IMR-90 (cell line): Measurements from ENCODE around the gene RSPH9. TPM values are rescaled to one million over a fixed set of nuclear protein-coding genes. Genes with fewer than 3 reads are reported as not detected.

ENCODE experiments used
- ATAC-seq: fragments of 200-7000 bp; cut with Tn5 transposase; 2 replicates; pipeline ENCODE4 v1.9.1; 2020; ENCODE audit warnings: low read depth, mild to moderate bottlenecking, moderate library complexity
- BruUV-seq: library from RNA; stranded (reverse); fragments of 400-500 nt; replicated peaks from 2 replicates; lab custom pipeline; 2021; lab: Mats Ljungman, UMichigan
- CTCF ChIA-PET: fragments of 300-600 bp; formaldehyde crosslinking; extraction: SDS; loops from one replicate; lab custom pipeline; 2021; ENCODE audit warnings: antibody characterized with exemption; lab: Yijun Ruan, JAX
- POLR2A ChIA-PET: fragments of 300-600 bp; sonication (Branson Sonifier 250); formaldehyde crosslinking; loops from one replicate; lab custom pipeline; 2022; ENCODE audit warnings: antibody characterized with exemption; ENCODE audit not compliant: unreplicated experiment; lab: Charles Lee
- DNase-seq: peaks from one replicate; pipeline ENCODE4 v3.0.0; 2013
- H2AFZ ChIP-seq: replicated peaks from 2 replicates; pipeline ENCODE3; 2013; ENCODE audit warnings: low read length, mild to moderate bottlenecking; ENCODE audit not compliant: poor library complexity
- H2AK5ac ChIP-seq: 2 replicates; pipeline ENCODE4 v1.6.1; 2013; ENCODE audit warnings: low read depth, low read length, inconsistent platforms
- H2AK9ac ChIP-seq: replicated peaks from 2 replicates; pipeline ENCODE3; 2013; ENCODE audit warnings: mild to moderate bottlenecking, low read depth, low read length, moderate library complexity; ENCODE audit not compliant: poor library complexity
- H2BK120ac ChIP-seq: 2 replicates; pipeline ENCODE4 v1.6.1; 2013; ENCODE audit warnings: low read depth, low read length, inconsistent platforms
- H2BK15ac ChIP-seq: 3 replicates; pipeline ENCODE4 v1.6.1; 2013; ENCODE audit warnings: low read depth, low read length, inconsistent platforms
- H2BK20ac ChIP-seq: 2 replicates; pipeline ENCODE4 v1.6.1; 2013; ENCODE audit warnings: low read depth, mild to moderate bottlenecking, inconsistent platforms, low read length, moderate library complexity
- H2BK5ac ChIP-seq: 2 replicates; pipeline ENCODE4 v1.6.1; 2013; ENCODE audit warnings: mild to moderate bottlenecking, low read depth, low read length, inconsistent platforms; ENCODE audit not compliant: poor library complexity, severe bottlenecking
- H3K14ac ChIP-seq: replicated peaks from 2 replicates; pipeline ENCODE4 v1.6.1; 2013; ENCODE audit warnings: low read depth, low read length, inconsistent platforms
- H3K18ac ChIP-seq: 2 replicates; pipeline ENCODE4 v1.6.1; 2013; ENCODE audit warnings: low read depth, low read length, control low read depth
- H3K23ac ChIP-seq: 2 replicates; pipeline ENCODE4 v1.6.1; 2013; ENCODE audit warnings: low read depth, low read length, inconsistent platforms
- H3K27ac ChIP-seq: 2 replicates; pipeline ENCODE4 v1.5.1; 2013; ENCODE audit warnings: mild to moderate bottlenecking, control low read depth, low read length; ENCODE audit not compliant: insufficient read depth
- H3K27me3 ChIP-seq: 2 replicates; pipeline ENCODE4 v1.6.1; 2013; ENCODE audit warnings: low read length; ENCODE audit not compliant: control insufficient read depth, insufficient read depth
- H3K36me3 ChIP-seq: 2 replicates; pipeline ENCODE4 v1.6.1; 2013; ENCODE audit warnings: low read length, mixed read lengths; ENCODE audit not compliant: control insufficient read depth, insufficient read depth
- H3K4ac ChIP-seq: 2 replicates; pipeline ENCODE4 v1.6.1; 2013; ENCODE audit warnings: low read depth, low read length, inconsistent platforms
- H3K4me1 ChIP-seq: 2 replicates; pipeline ENCODE4 v1.6.1; 2013; ENCODE audit warnings: low read length, mixed read lengths; ENCODE audit not compliant: control insufficient read depth, insufficient read depth
- H3K4me2 ChIP-seq: 2 replicates; pipeline ENCODE4 v1.6.1; 2013; ENCODE audit warnings: low read depth, mild to moderate bottlenecking, control low read depth, low read length, moderate library complexity
- H3K4me3 ChIP-seq: 2 replicates; pipeline ENCODE4 v1.5.1; 2013; ENCODE audit warnings: low read depth, mild to moderate bottlenecking, control low read depth, low read length, moderate library complexity; ENCODE audit not compliant: insufficient read depth
- H3K56ac ChIP-seq: 2 replicates; pipeline ENCODE4 v1.6.1; 2013; ENCODE audit warnings: low read length, inconsistent platforms; ENCODE audit not compliant: insufficient read depth; ENCODE audit errors: extremely low read depth
- H3K79me1 ChIP-seq, 2 experiments: 2 replicates each; pipeline ENCODE4 v1.6.1; 2013; ENCODE audit warnings: low read length in 2 of 2, inconsistent platforms in 1 of 2, low read depth in 1 of 2
- H3K9ac ChIP-seq: 2 replicates; pipeline ENCODE4 v1.6.1; 2013; ENCODE audit warnings: low read depth, low read length, control low read depth
- H3K9me1 ChIP-seq: 2 replicates; pipeline ENCODE4 v1.6.1; 2013; ENCODE audit warnings: low read length, inconsistent platforms; ENCODE audit not compliant: insufficient read depth
- H3K9me3 ChIP-seq: 2 replicates; pipeline ENCODE4 v1.6.1; 2013; ENCODE audit warnings: low read length; ENCODE audit not compliant: control insufficient read depth, insufficient read depth
- H4K20me1 ChIP-seq: 2 replicates; pipeline ENCODE4 v1.6.1; 2013; ENCODE audit warnings: low read length, inconsistent platforms; ENCODE audit not compliant: insufficient read depth
- H4K5ac ChIP-seq: 2 replicates; pipeline ENCODE4 v1.6.1; 2013; ENCODE audit warnings: mild to moderate bottlenecking, low read depth, low read length, control low read depth
- H4K8ac ChIP-seq, 2 experiments: 2 replicates each; pipeline ENCODE4 v1.6.1; 2013; ENCODE audit warnings: low read depth in 2 of 2, low read length in 2 of 2, control low read depth in 1 of 2, inconsistent platforms in 1 of 2
- H4K91ac ChIP-seq: 2 replicates; pipeline ENCODE4 v1.6.1; 2013; ENCODE audit warnings: low read depth, low read length, inconsistent platforms; ENCODE audit not compliant: insufficient read depth
- BHLHE40 ChIP-seq: fragments of 150-350 bp; IDR thresholded peaks from 2 replicates; pipeline ENCODE4 v1.6.1; 2016; ENCODE audit warnings: mild to moderate bottlenecking, low read depth, low read length
- CEBPB ChIP-seq: IDR thresholded peaks from 2 replicates; pipeline ENCODE4 v1.6.1; 2012; ENCODE audit warnings: low read depth, low read length, improper control_type of control experiment
- CHD1 ChIP-seq: IDR thresholded peaks from 2 replicates; pipeline ENCODE4 v1.6.1; 2012; ENCODE audit warnings: low read depth, low read length, improper control_type of control experiment
- MAFK ChIP-seq: IDR thresholded peaks from 2 replicates; pipeline ENCODE4 v1.6.1; 2012; ENCODE audit warnings: low read depth, low read length, improper control_type of control experiment
- MXI1 ChIP-seq: IDR thresholded peaks from 2 replicates; pipeline ENCODE4 v1.6.1; 2012; ENCODE audit warnings: low read depth, mild to moderate bottlenecking, low read length, moderate library complexity, borderline replicate concordance
- NFE2L2 ChIP-seq: fragments of 150-350 bp; IDR thresholded peaks from 2 replicates; pipeline ENCODE4 v1.6.1; 2016; ENCODE audit warnings: low read depth, mild to moderate bottlenecking, low read length
- POLR2A ChIP-seq: IDR thresholded peaks from 2 replicates; pipeline ENCODE4 v1.6.1; 2012; ENCODE audit warnings: mild to moderate bottlenecking, low read depth, low read length
- RAD21 ChIP-seq: IDR thresholded peaks from 2 replicates; pipeline ENCODE4 v1.6.1; 2012; ENCODE audit warnings: low read length, improper control_type of control experiment
- RCOR1 ChIP-seq: IDR thresholded peaks from 2 replicates; pipeline ENCODE4 v1.6.1; 2012; ENCODE audit warnings: mild to moderate bottlenecking, low read length, improper control_type of control experiment; ENCODE audit not compliant: insufficient replicate concordance
- SMC3 ChIP-seq: fragments of 150-350 bp; IDR thresholded peaks from 2 replicates; pipeline ENCODE4 v1.6.1; 2016; ENCODE audit warnings: low read depth, mild to moderate bottlenecking, antibody characterized with exemption, low read length, moderate library complexity
- WGBS, 2 experiments: methylation state at CpG; one replicate each; pipeline versions ENCODE4 v1.1.5 to v1.1.7; 2013; ENCODE audit warnings: missing lambda C conversion rate in 2 of 2; ENCODE audit not compliant: insufficient read length in 1 of 2; ENCODE audit errors: extremely low coverage in 2 of 2; 5-methylcytosine and 5-hydroxymethylcytosine counted together
- dilution Hi-C: fragments of 300-500 bp; cut with HindIII; formaldehyde crosslinking; loops from one replicate; pipeline ENCODE4 v1.14.3; 2018; ENCODE audit warnings: low sequenced_read_pairs; ENCODE audit not compliant: unreplicated experiment
- in situ Hi-C: fragments of 300-500 bp; cut with MboI; formaldehyde crosslinking; loops from 3 replicates; pipeline ENCODE4 v1.14.3; 2019; ENCODE audit warnings: low sequenced_read_pairs, inconsistent platforms, mixed read lengths
- intact Hi-C: fragments of 100-400 bp; cut with micrococcal nuclease; formaldehyde crosslinking; loops from 2 replicates; pipeline ENCODE4 v1.10.0; 2022
- polyA plus RNA-seq, 3 experiments: library from polyadenylated mRNA; depleted of rRNA; stranded (reverse); fragments of >200 nt; gene quantifications; 2 replicates each; pipeline ENCODE4 v1.2.3, GENCODE V29; 2012; ENCODE audit warnings: low replicate concordance in 1 of 3
- total RNA-seq: library from RNA; depleted of rRNA; stranded (reverse); fragments of >200 nt; gene quantifications from 2 replicates; pipeline ENCODE4 v1.2.3, GENCODE V29; 2012
- TF ChIP-seq, protein P1 (sequence below): fragments of 150-350 bp; IDR thresholded peaks from 2 replicates; pipeline ENCODE4 v1.6.1; 2017; ENCODE audit warnings: mild to moderate bottlenecking, antibody characterized with exemption, low read length, low read depth
- TF ChIP-seq, protein P2 (sequence below): conservative IDR thresholded peaks from 2 replicates; pipeline ENCODE4 v1.5.1; 2012; ENCODE audit warnings: mild to moderate bottlenecking, low read depth, low read length, improper control_type of control experiment

Gene RSPH9
- total and polyA plus RNA-seq, 2 of the 4 experiments (the other 2 are of a cell fraction) = 0.18 to 0.21 TPM

DNA sequence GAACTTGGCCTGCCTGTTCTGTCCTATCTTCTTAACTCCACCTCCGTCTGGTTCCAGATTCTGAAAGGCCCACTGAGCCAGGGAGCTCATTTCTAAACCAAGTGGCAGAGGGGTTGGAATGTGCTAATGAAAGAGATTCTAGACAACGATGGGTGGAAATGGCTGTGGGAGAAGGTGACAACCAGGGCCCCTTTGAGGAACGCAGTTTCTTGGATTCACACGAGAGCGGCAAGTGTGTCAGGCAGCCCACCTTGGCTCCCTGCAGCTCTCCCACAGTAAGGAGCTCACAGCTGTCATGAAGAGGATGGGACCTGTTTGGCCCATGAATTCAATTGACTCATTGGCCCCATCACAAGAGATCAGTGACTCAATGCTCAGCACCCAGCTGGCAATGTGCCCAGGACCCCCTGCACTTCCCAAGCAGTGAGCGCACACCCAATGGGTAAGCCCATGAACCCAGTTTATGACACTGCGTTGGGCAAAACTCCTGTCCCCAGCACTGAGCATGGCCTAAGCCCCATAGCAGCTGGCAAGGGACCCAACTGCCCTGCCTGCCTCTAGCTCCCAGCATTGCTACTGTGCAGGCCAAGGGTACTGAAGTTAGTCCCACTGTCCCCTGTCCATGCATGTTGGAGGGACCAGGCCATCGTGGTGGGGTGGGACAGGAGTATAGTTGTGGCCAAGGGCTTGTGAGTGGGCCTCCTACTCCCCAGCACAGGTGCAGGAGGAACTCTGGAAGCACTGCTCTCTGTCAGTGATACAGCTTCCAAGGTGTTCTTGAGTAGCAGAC is 26.4 kb downstream of the RSPH9 start (continued):
- no peak for TF ChIP-seq BHLHE40

DNA sequence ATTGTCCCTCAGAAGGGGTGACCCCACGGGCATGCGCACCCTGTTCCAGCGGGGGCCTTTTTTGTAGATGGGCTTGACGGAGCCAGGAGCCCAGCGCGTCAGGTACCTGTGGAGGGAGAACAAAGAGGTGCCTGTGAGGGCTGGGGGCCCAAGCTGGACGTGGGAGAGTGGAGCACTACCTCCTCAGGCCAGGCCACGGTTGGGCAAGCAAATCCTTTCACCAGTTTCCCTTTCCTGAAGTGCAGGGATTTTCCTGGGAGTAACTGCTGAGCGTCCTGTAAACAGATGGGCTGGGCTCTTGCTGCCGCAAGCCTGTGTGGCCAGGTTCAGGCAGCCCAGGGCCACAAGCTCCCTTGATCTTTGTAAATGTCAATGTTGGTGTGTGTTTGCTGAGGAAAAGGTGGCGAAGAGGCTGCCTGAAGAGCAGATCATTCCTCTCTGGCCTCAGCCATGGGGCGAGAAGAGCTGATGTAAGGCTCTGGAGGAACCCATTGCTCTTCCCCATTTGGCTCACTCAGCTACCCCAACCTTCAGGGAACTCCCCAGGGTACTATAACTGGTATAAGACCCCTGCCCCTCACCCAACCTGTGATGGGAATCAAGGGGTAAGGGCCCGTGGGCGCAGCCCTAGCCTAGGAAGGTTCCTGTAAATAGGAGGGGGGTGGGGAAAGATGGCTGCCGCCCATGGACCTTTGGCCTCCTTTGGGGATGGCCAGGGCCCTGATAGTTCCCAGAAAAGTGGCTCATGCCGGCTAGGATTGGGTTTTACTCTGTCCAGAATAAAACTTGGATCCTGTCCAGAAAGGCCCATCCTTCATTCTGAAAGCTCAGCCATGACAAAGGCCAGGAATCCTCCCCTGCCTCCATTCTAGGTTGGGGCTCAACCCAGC is 27.2 kb downstream of the RSPH9 start:
- Histone ChIP-seq H3K27ac (no peak overlapping the region), H2BK120ac (no peak overlapping the region), H4K8ac (no peak overlapping the region), H2BK5ac (no peak overlapping the region), H3K4ac (no peak overlapping the region), H3K9me3 (no peaks in the 10 kb centered on the region), H3K9me1 (peaks cover 16% of the 10 kb centered on the region; the same call in 1 of the 2 replicates), H2AK9ac (no peak overlapping the region), H2AK5ac (no peak overlapping the region), H2BK15ac (no peak overlapping the region), H3K36me3 (peaks cover 50% of the 10 kb centered on the region), H3K18ac (no peak overlapping the region), H3K4me1 (peaks cover 17% of the 10 kb centered on the region), H2AFZ (no peak overlapping the region), H4K91ac (no peak overlapping the region), H3K23ac (no peak overlapping the region), H4K5ac (no peak overlapping the region), H3K4me2 (no peak overlapping the region), H3K14ac (no peak overlapping the region), H2BK20ac (no peak overlapping the region), H3K79me1 (peaks cover 0 to 4% of the 10 kb centered on the region in 2 experiments; a peak in 1 of 4 replicates), H3K4me3 (no peak overlapping the region), H4K20me1 (no peaks in the 10 kb centered on the region; the same call in 1 of the 2 replicates), H3K9ac (no peak overlapping the region), H3K27me3 (no peaks in the 10 kb centered on the region), H3K56ac (no peak overlapping the region)
- POLR2A ChIA-PET = no interaction called here
- dilution Hi-C loops (no loop called here), in situ Hi-C loops (no loop called here), intact Hi-C loops (no loop called here)
- BruUV-seq = no TSS peak
- ATAC-seq (no peak), DNase-seq (no peak)
- CTCF ChIA-PET = interaction anchor here (0.6 kb wide), 1 partner anchor 102 kb away, joined by 3 read pairs; no protein-coding TSS in a partner anchor
- no CpG with 5 or more reads among the region's 16 CpGs for WGBS, 2 experiments
- TF ChIP-seq, protein P1, sequence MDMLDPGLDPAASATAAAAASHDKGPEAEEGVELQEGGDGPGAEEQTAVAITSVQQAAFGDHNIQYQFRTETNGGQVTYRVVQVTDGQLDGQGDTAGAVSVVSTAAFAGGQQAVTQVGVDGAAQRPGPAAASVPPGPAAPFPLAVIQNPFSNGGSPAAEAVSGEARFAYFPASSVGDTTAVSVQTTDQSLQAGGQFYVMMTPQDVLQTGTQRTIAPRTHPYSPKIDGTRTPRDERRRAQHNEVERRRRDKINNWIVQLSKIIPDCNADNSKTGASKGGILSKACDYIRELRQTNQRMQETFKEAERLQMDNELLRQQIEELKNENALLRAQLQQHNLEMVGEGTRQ = no peak
- TF ChIP-seq RCOR1 = no peak
- TF ChIP-seq POLR2A = no peak
- TF ChIP-seq NFE2L2 = no peak
- TF ChIP-seq, protein P2, sequence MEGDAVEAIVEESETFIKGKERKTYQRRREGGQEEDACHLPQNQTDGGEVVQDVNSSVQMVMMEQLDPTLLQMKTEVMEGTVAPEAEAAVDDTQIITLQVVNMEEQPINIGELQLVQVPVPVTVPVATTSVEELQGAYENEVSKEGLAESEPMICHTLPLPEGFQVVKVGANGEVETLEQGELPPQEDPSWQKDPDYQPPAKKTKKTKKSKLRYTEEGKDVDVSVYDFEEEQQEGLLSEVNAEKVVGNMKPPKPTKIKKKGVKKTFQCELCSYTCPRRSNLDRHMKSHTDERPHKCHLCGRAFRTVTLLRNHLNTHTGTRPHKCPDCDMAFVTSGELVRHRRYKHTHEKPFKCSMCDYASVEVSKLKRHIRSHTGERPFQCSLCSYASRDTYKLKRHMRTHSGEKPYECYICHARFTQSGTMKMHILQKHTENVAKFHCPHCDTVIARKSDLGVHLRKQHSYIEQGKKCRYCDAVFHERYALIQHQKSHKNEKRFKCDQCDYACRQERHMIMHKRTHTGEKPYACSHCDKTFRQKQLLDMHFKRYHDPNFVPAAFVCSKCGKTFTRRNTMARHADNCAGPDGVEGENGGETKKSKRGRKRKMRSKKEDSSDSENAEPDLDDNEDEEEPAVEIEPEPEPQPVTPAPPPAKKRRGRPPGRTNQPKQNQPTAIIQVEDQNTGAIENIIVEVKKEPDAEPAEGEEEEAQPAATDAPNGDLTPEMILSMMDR = no peak
- TF ChIP-seq MXI1 = no peak
- no peak for TF ChIP-seq RAD21
- TF ChIP-seq CHD1 = no peak
- no peak for TF ChIP-seq CEBPB
- no peak for TF ChIP-seq MAFK
- no peak for TF ChIP-seq SMC3
